HG03280 (cell line): ENCODE measurements around the gene MTA3.
"Not testable (repeated sequence)": the region's sequence is repeated elsewhere in the genome, so short reads cannot be mapped to it uniquely, and the experiment has no call there.

Source experiments
- ATAC-seq: cut with Tn5 transposase; IDR thresholded peaks from one replicate; pipeline ENCODE4 v1.9.1; 2021; ENCODE audit warnings: mild to moderate bottlenecking, moderate library complexity; ENCODE audit not compliant: unreplicated experiment

The MTA3 gene

DNA sequence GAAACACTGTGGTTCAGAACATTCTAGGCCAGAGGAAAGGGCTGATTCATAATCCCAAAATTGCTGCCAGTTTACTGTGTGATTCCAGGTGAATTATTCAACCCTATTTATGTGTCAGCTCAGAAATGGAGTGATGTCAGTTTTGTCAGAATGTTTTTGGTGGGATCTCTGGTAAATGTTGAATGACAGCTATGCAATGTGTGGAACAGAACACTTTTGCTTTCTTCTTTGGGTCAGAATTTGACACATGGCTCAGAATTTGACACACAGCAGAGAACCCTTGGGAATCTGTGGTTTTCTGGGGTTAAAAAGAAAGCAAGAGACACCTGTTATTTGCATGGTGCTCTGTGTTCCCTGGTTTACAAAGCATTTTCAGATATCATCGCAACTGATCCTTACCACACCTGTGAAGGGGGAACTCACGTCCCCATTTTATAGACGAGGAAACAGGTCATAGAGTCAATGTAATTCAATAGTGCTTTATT lies 1.6 kb upstream of the MTA3 start:
- ATAC-seq: peak; percentile 30

DNA sequence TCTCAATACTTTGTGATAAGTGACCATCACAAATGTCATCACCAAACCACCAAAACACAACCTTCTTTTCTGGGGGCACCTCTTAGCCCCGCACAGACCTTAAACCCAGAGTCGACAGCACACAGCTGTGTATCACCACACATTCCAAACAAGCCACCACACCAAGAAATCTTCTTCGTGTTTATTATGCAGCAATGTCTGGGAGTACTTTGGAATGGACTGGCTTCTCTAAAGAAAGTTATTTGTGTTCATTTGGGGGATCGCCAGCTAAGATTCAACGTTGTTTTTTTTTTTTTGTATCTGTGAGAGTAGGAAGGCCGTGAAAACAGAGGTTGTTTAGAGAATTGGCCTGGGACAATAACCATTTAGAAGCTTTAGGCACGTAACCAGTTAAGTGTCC lies 1.1 kb upstream of the MTA3 start:
- ATAC-seq: no peak

DNA sequence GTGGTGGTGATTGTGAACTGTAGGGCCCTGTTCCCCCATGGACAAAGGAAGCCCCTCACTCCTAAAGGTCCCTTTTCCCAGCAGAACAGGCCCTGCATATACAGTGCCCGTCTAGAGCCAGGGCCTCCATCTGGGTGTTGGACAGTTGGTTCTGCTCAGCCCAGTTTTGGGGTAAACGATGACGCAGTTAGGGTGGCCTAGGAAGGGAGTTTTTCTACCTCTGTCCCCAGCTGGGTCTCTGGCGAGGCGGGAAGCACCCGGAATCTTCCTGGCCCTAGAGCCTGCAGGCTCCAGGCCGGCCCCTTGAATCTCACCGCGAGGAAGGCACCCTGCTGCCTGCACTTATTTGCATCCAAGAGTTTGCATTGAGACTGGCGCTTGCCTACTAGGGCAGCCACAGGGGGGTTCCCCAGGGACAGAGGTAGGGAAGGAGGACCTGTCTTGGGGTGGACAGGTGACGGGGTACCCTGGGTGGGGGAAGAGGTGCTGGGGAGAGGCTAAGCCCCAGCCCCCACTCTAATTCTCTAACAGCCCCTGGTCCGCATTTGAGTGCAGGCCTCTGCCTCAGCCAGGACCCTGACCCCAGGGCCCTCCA lies 529 bp upstream of the MTA3 start:
- peak; percentile 63 for ATAC-seq

DNA sequence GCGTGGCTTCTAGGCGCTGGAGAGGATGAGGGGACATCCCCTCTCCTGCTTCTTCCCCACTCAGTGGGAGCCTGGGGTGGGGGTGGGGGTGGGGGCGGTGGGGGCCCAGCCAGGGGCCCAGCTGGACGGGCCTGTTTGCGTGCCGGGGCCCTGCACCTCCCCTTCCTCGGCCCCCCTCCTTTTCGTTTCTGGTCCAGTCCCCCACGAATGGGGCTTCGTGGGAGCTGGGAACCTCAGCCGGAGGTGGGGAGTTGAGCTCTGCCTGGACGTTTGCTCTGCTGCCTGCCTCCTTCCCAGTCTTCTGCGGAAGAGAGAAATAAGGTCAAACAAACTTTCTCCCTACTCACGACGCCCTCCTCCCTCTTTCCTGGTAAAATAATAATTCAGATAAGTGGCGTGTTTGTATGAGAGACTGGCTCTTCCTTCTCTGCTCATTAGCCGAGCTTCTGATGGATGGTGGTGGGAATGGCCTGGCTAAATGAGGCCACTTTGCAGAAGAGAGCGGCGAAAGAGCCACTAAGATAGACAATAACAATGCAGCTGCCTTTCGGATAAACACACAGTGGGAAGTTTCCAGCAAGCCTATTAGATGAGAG lies 782 bp downstream of the MTA3 start:
- peak; percentile 6 for ATAC-seq

DNA sequence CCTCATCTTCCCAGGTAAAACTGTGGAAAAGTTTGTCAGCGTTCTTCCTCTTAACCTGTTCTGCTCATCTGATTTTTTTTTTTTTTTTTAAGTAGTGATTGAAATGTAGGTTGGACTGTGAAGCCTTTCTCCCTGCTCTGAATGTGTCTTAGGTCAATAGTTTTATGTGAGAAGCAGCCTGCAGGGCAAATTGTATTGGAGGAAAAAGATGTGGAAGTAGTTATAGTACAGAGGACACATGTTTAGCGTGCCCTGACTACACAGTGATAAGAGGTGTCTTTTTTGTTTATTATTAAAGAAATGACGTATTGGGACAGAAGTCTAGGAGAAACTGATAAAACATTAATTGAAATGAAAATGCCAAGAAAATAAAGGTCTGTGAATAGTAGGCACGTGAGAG lies 1.5 kb downstream of the MTA3 start:
- no peak for ATAC-seq

DNA sequence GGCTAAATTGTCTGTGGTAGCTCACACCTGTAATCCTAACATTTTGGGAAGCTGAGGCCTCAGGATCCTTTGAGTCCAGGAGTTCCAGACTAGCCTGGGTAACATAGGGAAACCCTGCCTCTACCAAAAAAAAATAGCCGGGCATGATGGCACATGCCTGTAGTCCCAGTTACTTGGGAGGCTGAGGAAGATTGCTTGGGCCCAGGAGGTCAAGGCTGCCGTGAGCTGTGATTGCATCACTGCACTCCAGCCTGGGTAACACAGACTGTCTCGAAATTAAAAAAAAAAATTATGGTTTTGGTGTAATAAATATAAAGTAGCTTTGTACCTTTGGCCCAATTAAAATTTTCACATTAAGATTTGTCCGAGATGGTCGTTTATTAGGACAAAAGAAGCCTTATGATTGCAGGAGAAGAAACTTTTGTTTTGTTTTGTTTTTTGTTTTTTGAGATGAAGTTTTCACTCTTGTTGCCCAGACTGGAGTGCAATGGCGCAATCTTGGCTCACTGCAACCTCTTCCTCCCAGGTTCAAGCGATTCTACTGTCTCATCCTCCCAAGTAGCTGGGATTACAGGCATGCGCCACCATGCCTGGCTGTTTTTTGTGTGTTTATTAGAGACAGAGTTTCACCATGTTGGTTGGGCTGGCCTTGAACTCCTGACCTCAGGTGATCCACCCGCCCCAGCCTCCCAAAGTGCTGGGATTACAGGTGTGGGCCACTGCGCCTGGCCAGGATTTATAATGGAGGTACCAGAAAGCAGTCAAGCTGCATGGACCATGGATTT lies 4.1 kb downstream of the MTA3 start:
- ATAC-seq: no peak

DNA sequence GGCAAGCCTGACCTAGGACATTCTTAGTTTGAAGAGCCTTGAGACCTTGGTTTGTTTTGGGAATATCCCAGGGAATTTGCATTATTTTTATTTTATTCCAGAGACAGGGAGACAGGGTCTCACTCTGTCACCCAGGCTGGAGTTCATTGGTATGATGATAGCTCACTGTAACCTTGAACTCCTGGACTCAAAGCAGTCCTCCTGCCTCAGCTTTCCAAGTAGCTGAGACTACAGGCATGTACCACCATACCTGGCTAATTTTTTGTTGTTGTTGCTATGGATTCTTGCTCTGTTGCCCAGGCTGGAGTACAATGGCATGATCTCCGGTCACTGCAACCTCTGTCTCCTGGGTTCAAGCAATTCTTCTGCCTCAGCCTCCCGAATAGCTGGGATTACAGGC lies 4.8 kb downstream of the MTA3 start:
- ATAC-seq: no peak

DNA sequence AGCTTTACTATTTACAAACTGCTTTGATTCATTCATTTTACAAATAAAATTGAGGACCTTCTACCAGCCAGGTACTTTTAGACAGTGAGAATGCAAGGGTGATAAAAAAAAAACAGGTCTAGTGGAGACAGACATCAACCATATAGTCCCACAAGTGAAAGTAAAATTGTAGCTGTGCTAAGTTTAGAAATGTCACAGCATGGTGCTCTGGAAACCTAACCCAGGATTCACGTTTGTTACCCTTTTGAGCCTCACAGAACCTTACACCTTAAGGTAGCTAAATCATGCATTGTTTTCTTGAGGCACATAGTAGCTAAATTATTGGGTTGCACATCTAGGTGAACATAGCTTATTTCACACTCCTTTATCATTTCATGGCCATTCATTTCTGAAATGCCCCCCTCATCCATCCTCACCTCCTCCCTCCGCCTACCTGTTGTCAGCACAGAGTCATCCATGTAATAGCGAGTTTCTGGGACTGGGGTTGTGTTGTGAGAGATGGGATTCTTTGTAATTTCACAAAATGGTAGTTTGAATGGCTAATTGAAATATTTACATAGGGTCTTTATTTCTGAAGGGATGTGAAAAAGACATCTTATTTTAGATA lies 7.1 kb downstream of the MTA3 start:
- ATAC-seq: no peak

DNA sequence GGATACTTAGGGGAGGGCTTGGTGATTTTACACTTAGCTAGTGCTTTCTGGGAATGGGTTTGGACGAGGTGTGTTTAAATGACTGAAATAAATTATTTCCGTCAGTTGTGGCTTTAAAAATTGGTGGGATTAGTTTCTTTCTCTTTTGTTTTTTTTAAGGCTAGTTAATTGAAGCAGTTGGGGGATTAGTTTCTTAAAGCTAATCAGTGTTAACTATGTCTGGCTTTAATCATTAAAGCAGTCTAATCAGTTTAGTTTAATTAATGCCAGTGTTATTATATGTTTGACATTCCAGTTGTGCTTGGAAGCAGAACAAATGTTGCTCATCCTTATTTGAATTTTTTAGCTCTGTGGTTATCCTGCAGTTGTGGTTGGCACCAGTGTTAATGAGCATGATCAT lies 10.2 kb downstream of the MTA3 start:
- ATAC-seq: no peak

DNA sequence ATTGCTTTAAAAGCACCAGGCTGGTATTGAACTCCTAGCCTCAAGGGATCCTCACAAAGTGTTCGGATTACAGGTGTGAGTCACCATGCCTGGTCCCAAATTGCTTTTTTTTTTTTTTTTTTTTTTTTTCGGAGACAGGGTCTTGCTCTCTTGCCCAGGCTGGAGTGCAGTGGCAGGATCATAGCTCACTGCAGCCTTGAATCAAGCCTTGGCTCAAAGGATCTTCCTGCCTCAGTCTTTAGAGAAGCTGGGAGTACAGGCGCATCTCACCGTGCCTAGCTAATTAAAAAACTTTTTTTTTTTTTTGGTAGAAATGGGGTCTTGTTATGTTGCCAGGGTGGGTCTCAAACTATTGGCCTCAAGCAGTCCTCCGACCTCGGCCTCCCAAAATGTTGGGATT lies 12.8 kb downstream of the MTA3 start:
- no peak for ATAC-seq

DNA sequence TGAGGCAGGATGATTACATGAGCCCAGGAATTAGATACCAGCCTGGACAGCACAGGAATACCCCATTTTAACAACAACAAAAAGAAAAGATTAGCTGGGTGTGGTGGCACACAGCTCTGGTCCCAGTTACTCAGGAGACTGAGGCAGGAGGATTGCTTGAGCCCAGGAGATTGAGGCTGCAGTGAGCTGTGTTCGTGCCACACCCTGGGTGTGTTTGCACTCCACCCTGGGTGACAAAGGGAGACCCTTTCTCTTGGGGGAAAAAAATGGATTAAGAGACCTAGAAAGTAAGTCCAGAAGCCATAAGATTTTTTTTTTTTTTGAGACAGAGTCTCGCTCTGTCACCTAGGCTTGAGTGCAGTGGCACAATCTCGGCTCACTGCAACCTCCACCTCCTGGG lies 16.2 kb downstream of the MTA3 start:
- ATAC-seq: not testable (repeated sequence)

DNA sequence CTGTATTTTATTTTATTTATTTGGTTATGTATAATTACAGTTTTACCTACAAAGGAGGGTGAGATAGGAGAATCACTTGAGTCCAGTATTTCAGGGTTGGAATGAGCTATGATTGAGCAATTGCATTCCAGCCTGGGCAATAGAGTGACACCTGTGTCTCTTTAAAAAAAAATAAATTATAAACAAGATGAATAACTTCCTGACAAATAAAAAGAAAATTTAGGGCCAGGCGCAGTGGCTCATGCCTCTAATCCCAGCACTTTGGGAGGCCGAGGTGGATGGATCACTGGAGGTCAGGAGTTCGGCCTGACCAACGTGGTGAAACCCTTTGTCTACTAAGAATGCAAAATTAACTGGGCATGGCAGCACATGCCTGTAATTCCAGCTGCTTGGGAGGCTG lies 17.3 kb downstream of the MTA3 start:
- no peak for ATAC-seq

DNA sequence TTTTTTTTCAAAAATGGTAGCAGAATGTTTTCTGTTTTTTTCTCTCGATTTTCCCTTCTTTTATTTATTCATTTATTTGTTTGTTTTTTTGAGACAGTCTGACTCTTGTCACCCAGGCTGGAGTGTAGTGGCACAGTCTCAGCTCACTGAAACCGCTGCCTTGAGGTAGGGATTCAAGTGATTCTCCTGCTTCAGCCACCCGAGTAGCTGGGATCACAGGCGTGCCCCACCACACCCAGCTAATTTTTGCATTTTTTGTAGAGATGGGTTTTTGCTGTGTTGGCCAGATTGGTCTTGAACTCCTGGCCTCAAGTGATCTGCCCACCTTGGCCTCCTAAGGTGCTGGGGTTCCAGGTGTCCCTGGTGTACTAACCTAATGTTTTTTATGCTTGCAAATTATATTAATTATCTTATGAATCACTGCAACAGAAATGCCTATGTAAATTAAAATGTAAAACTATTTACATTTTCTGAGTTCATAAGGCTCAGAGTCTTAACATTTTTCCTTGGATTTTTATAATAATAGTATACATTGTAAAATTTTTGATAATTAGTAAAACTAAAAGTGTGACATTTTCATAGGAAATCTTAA lies 19.2 kb downstream of the MTA3 start:
- ATAC-seq: no peak

DNA sequence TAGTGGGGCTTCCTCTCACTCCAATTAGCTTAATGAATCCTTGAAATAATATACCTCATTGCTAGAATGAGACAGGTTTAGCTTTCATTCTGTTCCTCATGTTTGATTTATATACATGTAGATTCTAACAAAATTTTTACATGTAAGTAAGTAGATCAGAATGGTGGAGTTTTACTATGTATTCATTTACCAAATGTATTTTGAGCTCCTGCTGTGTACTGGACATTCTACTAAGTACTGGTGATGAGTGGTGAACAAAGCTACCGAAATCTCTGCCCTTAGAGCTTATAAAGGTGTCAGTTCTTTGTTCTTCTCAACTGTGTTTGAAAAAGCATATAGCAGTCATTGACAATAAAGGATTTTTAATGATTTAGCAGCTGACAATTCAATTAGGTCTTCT lies 19.7 kb downstream of the MTA3 start:
- ATAC-seq: no peak

DNA sequence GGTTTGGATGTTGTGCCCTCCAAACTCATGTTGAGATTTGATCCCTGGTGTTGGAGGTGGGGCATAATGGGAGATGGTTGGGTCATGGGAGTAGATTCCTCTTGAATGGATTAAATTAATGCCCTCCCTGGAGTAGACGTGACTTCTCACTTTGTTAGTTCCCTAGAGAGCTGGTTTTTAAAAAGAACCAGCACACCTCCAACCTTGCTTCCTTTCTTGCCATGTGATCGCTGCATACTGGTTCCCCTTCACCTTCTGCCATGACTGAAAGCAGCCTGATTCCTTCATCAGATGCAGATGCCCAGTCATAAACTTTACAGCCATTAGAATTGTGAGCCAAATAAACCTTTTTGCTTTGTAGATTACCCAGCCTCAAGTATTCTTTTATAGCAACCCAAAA lies 21.7 kb downstream of the MTA3 start:
- ATAC-seq: no peak

DNA sequence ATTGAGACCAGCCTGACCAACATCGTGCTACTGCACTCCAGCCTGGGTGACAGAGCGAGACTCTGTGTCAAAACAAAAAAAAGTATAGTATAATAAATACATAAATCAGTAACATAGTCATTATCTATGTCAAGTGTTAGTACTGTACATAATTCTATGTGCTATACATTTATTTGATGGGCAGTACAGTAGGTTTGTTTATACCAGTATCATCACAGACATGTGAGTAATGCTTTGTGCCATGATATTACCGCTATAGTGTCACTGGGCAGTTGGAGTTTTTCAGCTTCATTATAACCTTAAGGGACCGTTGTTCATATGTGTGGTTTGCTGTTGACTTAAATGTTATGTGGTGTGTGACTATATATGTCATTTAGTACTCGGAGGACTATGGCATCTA lies 24.9 kb downstream of the MTA3 start:
- ATAC-seq: no peak

DNA sequence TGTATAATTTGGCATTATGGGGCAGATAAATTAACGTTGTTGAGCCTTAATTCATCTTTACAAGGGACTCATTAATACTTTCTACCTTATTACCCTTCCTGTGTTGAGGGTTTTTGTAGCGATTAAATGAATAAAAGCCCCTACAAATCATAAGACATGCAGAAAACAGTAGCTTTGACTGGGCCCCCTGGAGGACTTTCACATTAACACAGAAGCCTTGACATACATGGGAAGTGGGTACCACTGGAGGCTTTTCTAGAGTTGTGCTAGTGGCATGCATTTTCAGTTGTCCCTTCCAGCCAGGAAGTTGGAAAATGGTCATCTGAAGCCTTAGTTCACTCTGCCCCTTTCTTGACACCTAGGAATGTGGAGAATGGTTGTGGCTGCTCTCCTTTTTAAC lies 30.2 kb downstream of the MTA3 start:
- no peak for ATAC-seq

DNA sequence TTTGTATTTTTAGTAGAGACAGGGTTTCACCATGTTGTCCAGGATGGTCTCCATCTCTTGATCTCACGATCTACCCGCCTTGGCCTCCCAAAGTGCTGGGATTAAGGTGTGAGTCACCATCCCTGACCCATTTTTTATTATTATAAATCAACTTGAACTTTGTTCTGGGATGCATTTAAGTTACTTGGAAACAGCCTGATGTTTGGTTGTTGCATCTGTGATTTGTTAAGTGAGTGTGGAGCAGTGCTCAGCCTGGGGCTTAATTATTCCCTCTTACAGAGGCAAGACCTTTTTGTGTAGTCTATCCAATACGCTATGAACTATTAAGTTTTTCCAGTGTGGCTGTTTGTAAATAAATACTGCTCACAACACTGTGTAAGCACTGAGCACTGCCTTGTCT lies 32.6 kb downstream of the MTA3 start:
- no peak for ATAC-seq

DNA sequence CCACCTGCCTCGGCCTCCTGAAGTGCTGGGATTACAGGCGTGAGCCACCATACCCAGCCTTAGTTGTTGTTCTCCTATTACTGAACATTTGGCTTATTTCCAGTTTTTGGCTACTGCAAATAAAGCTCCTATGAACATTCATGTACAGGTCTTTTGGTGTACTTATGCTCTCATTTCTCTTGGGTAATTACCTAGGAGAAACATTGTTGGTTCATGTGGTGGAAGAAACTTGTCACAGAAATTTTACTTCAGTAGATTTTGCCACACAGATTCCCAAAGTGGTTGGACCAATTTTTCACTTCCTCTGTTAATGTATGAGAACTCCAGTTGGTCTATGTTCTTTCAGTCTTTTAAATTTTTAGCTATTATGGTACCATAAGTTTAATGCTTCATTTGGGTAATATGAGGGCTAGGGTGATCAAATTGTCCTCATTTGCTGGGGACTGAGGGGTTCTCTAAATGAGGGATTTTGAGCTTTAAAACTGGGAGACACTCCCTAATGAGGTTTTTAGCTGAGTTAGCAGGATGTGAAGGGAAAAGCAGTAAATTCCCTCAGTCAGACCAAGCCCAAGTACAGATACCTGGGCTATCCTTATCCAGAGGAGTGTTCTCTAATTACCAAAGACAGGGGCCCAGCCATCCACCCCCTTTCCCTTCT lies 33.9 kb downstream of the MTA3 start:
- ATAC-seq: no peak

DNA sequence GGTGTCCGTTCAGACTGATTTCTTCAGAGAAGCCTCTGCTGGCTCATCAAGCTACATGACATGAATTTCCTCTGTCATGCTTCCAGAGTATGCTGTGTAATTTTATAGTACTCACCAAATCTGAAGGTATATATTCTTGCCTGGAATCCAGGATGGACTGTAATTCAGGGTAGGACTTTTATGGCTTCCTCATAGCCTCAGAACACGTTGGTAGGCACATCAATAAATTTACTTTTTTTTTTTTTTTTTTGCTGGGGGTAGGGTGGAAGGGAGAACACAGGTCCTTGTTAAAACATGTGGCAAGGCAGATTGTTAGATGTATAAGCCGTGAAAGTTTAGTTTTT lies 34.4 kb downstream of the MTA3 start:
- ATAC-seq: no peak

DNA sequence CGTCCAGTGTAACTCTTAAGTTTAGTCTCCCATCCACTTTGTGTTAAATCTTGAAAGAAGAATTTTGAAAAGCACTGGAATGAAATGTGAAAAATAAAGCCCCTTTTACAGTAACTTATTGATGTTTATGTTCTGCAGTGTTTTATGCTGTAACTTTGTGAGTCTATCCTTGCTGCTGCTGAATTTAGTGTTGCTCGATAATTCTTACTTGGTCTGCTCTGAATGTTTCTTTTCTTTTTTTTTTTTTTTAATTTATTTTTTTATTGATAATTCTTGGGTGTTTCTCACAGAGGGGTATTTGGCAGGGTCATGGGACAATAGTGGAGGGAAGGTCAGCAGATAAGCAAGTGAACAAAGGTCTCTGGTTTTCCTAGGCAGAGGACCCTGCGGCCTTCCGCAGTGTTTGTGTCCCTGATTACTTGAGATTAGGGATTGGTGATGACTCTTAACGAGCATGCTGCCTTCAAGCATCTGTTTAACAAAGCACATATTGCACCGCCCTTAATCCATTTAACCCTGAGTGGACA lies 36.0 kb downstream of the MTA3 start:
- not testable (repeated sequence) for ATAC-seq
